Measurements from ENCODE around the gene STRIT1. TPM values are rescaled to one million over a fixed set of nuclear protein-coding genes. Genes with fewer than 3 reads are reported as not detected.

STRIT1 gene
- total RNA-seq, 1 donor from 2014 or later, result not detected

GRCh38 chr3:155327430-155327829 is 33.9 kb upstream of the STRIT1 start:
- H2AFZ ChIP-seq (ENCODE audit: low read depth, low read length), result no peak overlapping the region
- H3K9ac ChIP-seq (ENCODE audit: low read length), result no peak overlapping the region
- Mint-ChIP-seq H3K4me3 (ENCODE audit: unreplicated experiment) (no peak overlapping the region), H3K9me3 (ENCODE audit: unreplicated experiment) (no peaks in the 10 kb centered on the region), H3K4me1 (ENCODE audit: low read depth, unreplicated experiment) (no peaks in the 10 kb centered on the region), H3K27me3 (ENCODE audit: low read depth, unreplicated experiment) (no peaks in the 10 kb centered on the region), H3K36me3 (ENCODE audit: low read depth, unreplicated experiment) (no peaks in the 10 kb centered on the region), H3K27ac (ENCODE audit: unreplicated experiment) (no peak overlapping the region)
- no peaks in the 10 kb centered on the region for H3K9me3 ChIP-seq (ENCODE audit: insufficient read depth, low read depth, low read length)
- no peak overlapping the region for H3K27ac ChIP-seq (ENCODE audit: low read depth, low read length)
- no peaks in the 10 kb centered on the region for H3K4me1 ChIP-seq (ENCODE audit: insufficient read depth, low read length)
- no peaks in the 10 kb centered on the region for H4K20me1 ChIP-seq (ENCODE audit: insufficient read depth, low read length)
- TF ChIP-seq EZH2 (IDR thresholded peaks at IDR 0.05; ENCODE audit: insufficient read depth, low read length) (no peak), CTCF (IDR thresholded peaks at IDR 0.05; ENCODE audit: insufficient read depth, low read depth, low read length) (no peak)
- FAIRE-seq (no peak), DNase-seq (ENCODE audit: low read depth) (no peak)
- no peaks in the 10 kb centered on the region for H3K27me3 ChIP-seq (ENCODE audit: insufficient read depth, low read length)
- H3K79me2 ChIP-seq (ENCODE audit: insufficient read depth, low read length), result no peaks in the 10 kb centered on the region
- no peaks in the 10 kb centered on the region for H3K36me3 ChIP-seq (ENCODE audit: insufficient read depth, low read length)
- no peak overlapping the region for H3K4me2 ChIP-seq (ENCODE audit: low read length)
- no peak overlapping the region for H3K4me3 ChIP-seq (ENCODE audit: insufficient read depth, low read depth, low read length)

GRCh38 chr3:155326901-155327300 is 33.4 kb upstream of the STRIT1 start:
- no peak for FAIRE-seq
- Histone ChIP-seq H3K36me3 (ENCODE audit: insufficient read depth, low read length) (no peaks in the 10 kb centered on the region), H3K27ac (ENCODE audit: low read depth, low read length) (no peak overlapping the region), H3K9me3 (ENCODE audit: insufficient read depth, low read depth, low read length) (no peaks in the 10 kb centered on the region), H3K27me3 (ENCODE audit: insufficient read depth, low read length) (no peaks in the 10 kb centered on the region), H3K79me2 (ENCODE audit: insufficient read depth, low read length) (no peaks in the 10 kb centered on the region), H4K20me1 (ENCODE audit: insufficient read depth, low read length) (no peaks in the 10 kb centered on the region), H3K4me1 (ENCODE audit: insufficient read depth, low read length) (no peaks in the 10 kb centered on the region), H2AFZ (ENCODE audit: low read depth, low read length) (no peak overlapping the region), H3K9ac (ENCODE audit: low read length) (no peak overlapping the region), H3K4me2 (ENCODE audit: low read length) (no peak overlapping the region), H3K4me3 (ENCODE audit: insufficient read depth, low read depth, low read length) (no peak overlapping the region)
- Mint-ChIP-seq H3K9me3 (ENCODE audit: unreplicated experiment) (no peaks in the 10 kb centered on the region), H3K27me3 (ENCODE audit: low read depth, unreplicated experiment) (no peaks in the 10 kb centered on the region), H3K4me3 (ENCODE audit: unreplicated experiment) (no peak overlapping the region), H3K36me3 (ENCODE audit: low read depth, unreplicated experiment) (no peaks in the 10 kb centered on the region), H3K27ac (ENCODE audit: unreplicated experiment) (no peak overlapping the region), H3K4me1 (ENCODE audit: low read depth, unreplicated experiment) (peaks cover 5% of the 10 kb centered on the region)
- no peak for TF ChIP-seq CTCF (IDR thresholded peaks at IDR 0.05; ENCODE audit: insufficient read depth, low read depth, low read length)
- TF ChIP-seq EZH2 (IDR thresholded peaks at IDR 0.05; ENCODE audit: insufficient read depth, low read length), result no peak
- no peak for DNase-seq (ENCODE audit: low read depth)

- DNase-seq (ENCODE audit: low read depth), result no peak
- Histone ChIP-seq H2AFZ (ENCODE audit: low read depth, low read length) (no peak overlapping the region), H3K27me3 (ENCODE audit: insufficient read depth, low read length) (no peaks in the 10 kb centered on the region), H3K9ac (ENCODE audit: low read length) (no peak overlapping the region), H3K4me1 (ENCODE audit: insufficient read depth, low read length) (no peaks in the 10 kb centered on the region), H4K20me1 (ENCODE audit: insufficient read depth, low read length) (no peaks in the 10 kb centered on the region), H3K79me2 (ENCODE audit: insufficient read depth, low read length) (no peaks in the 10 kb centered on the region), H3K4me2 (ENCODE audit: low read length) (no peak overlapping the region), H3K4me3 (ENCODE audit: insufficient read depth, low read depth, low read length) (no peak overlapping the region), H3K36me3 (ENCODE audit: insufficient read depth, low read length) (no peaks in the 10 kb centered on the region), H3K27ac (ENCODE audit: low read depth, low read length) (no peak overlapping the region), H3K9me3 (ENCODE audit: insufficient read depth, low read depth, low read length) (no peaks in the 10 kb centered on the region)
- H3K36me3 Mint-ChIP-seq (ENCODE audit: low read depth, unreplicated experiment), result no peaks in the 10 kb centered on the region
- H3K27ac Mint-ChIP-seq (ENCODE audit: unreplicated experiment), result no peak overlapping the region
- no peaks in the 10 kb centered on the region for H3K27me3 Mint-ChIP-seq (ENCODE audit: low read depth, unreplicated experiment)
- no peaks in the 10 kb centered on the region for H3K9me3 Mint-ChIP-seq (ENCODE audit: unreplicated experiment)
- no peak for FAIRE-seq
- TF ChIP-seq EZH2 (IDR thresholded peaks at IDR 0.05; ENCODE audit: insufficient read depth, low read length) (no peak), CTCF (IDR thresholded peaks at IDR 0.05; ENCODE audit: insufficient read depth, low read depth, low read length) (no peak)
- H3K4me3 Mint-ChIP-seq (ENCODE audit: unreplicated experiment), result no peak overlapping the region
- peaks cover 6% of the 10 kb centered on the region for H3K4me1 Mint-ChIP-seq (ENCODE audit: low read depth, unreplicated experiment)
Measured at GRCh38 chr3:155326244-155326643, 32.8 kb upstream of the STRIT1 start.

Measured in astrocyte (in vitro differentiated cells and primary cell).